Activated T-helper 2 cell treated with anti-CD3 and anti-CD28 coated beads, Interferon-gamma antibody, Interleukin-2, Interleukin-4, amounts not matched to agents 10 μg/mL and 5 μg/mL and 100 μg/mL, durations not matched to agents 14 hours and 24 hours and 36 hours (primary cell): Measurements from ENCODE around the gene FAM83G. TPM values are rescaled to one million over a fixed set of nuclear protein-coding genes. Genes with fewer than 3 reads are reported as not detected.

Experiments used
- DNase-seq: peaks from one replicate; pipeline ENCODE4 v3.0.0; 2021; ENCODE audit warnings: low spot score
- H3K27ac Mint-ChIP-seq: one replicate; pipeline ENCODE4 v1.8.0; 2021; ENCODE audit warnings: mixed read lengths
- H3K27me3 Mint-ChIP-seq: one replicate; pipeline ENCODE4 v1.8.0; 2021; ENCODE audit warnings: low read depth, mixed read lengths
- H3K36me3 Mint-ChIP-seq: one replicate; pipeline ENCODE4 v1.8.0; 2021; ENCODE audit warnings: low read depth, mixed read lengths
- H3K4me1 Mint-ChIP-seq: one replicate; pipeline ENCODE4 v1.8.0; 2021; ENCODE audit warnings: low read depth, mixed read lengths
- H3K4me3 Mint-ChIP-seq: one replicate; pipeline ENCODE4 v1.8.0; 2021; ENCODE audit warnings: low read depth, mild to moderate bottlenecking, moderate library complexity, mixed read lengths
- H3K9me3 Mint-ChIP-seq: one replicate; pipeline ENCODE4 v1.8.0; 2021; ENCODE audit warnings: mixed read lengths
- intact Hi-C: fragments of 100-400 bp; cut with micrococcal nuclease; formaldehyde crosslinking; loops from one replicate; pipeline ENCODE4 v1.15.1; 2023
- total RNA-seq: library from RNA; stranded (reverse); gene quantifications from 2 replicates; pipeline ENCODE4 v1.2.3, GENCODE V29; 2022

The FAM83G gene
- total RNA-seq, 1 donor from 2014 or later, result 14.0 TPM

DNA sequence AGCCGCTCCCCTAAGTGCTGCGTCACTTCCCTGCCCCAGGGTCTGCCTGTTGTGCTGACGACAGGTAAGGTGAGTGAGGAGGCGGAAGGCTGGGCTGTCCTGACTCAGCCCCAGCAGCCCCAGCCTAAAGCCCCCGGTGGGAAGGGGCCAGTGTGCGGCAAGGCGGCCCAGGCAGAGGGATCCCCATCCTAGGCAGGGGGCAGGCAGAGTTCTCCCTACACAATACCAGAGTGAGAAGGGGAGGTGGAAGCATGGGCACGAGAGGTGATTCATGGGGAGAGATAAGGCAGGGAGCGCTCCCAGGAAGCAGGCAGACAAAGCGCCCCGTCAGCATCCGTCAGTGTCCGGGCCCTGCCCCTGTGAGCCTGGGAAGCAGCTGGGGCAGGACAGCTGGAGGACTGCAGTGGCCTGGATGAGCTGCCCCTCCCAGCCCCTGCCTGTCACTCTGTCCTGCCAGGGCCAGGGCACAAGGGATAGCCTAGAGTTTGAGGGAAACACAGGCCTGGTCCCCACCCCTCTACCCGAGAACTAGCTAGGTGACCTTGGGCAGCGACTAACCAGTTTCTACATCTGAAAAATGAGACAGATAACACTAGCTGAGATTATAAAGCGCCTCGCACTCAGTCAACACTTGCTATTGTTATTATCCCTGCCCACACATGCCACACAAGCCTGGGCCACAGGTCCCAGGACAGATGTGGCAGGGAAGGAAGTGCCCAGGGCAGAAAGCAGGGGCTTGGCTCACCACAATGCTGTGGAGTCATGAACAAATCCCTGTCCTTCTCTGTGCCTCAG is 3.8 kb downstream of the FAM83G start:
- Mint-ChIP-seq H3K27me3 (no peaks in the 10 kb centered on the region), H3K36me3 (peaks cover 33% of the 10 kb centered on the region), H3K27ac (no peak overlapping the region), H3K4me1 (peaks cover 25% of the 10 kb centered on the region), H3K9me3 (peaks cover 3% of the 10 kb centered on the region), H3K4me3 (no peak overlapping the region)
- intact Hi-C loops, result no loop called here
- DNase-seq, result no peak

DNA sequence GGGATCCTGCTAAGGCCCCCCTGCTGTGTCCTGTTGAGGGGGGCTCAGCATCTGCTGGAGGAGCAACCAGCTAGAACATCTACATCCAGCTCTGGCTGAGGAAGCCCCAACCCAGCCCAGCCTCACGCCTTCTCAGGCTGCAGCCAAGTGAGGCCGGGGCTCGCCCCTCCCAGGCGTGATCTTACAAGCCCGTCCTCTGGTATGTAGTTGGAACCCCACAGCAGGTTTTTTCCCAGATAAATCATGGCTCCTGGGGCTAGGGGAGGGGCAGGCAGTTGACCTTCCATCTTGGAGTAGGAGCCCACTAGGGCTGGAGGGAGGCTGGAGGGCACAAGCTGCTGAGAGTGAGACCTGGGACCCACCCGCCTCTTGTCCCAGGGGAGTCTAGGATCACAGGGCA is 4.7 kb downstream of the FAM83G start:
- Mint-ChIP-seq H3K27me3 (no peaks in the 10 kb centered on the region), H3K4me1 (peaks cover 24% of the 10 kb centered on the region), H3K9me3 (peaks cover 10% of the 10 kb centered on the region), H3K36me3 (peaks cover 40% of the 10 kb centered on the region), H3K4me3 (no peak overlapping the region), H3K27ac (no peak overlapping the region)
- no peak for DNase-seq
- intact Hi-C loops, result no loop called here

DNA sequence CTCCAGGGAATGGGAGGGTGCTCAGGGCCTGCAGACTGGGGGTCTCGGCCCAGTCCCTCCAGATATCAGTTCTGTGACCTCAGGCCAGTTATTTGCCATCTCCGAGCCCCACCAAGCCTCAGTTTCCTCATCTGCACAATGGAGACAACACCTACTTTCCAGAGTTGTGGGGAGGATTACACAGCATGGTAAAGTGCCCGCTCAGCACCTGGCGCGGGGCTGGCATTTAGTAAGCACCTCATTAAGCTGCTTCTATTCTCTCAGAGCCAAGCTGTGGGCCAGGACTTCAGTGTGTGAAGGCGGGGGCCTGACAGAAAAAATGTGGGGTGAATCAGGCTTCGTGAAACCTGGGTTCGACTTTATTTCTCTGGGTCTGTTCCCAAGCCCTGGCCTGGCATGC is 5.2 kb downstream of the FAM83G start:
- H3K4me1 Mint-ChIP-seq, result peaks cover 22% of the 10 kb centered on the region
- intact Hi-C loops, result no loop called here
- no peak for DNase-seq

DNA sequence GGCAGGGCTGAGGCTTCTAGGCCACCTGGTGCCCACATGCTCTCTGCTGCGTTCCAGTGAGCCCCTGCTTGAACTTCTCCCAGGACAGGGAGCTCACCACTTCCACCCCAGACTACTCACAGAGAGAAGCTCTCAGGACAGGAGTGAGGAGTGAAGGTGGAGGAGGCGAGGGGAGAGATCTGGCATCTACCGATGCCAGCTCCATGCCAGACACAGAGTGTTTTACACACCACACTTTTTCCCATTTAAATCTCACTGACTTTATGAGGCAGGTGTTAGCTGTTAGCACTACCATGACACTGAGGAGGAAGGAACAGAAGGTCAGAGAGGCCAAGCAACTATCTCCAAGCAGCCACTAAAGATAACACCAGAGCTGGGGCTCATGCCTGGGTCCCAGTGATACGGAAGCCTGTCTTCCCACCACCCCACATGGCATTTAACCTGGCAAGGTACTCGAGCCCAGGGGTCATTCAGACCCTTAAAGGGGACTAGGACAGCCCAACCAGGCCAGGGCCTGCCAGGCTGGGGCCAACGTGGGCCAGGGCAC is 6.8 kb downstream of the FAM83G start:
- Mint-ChIP-seq H3K4me1 (peaks cover 25% of the 10 kb centered on the region), H3K27me3 (no peaks in the 10 kb centered on the region), H3K4me3 (no peak overlapping the region), H3K27ac (no peak overlapping the region), H3K9me3 (peaks cover 12% of the 10 kb centered on the region), H3K36me3 (peaks cover 47% of the 10 kb centered on the region)
- intact Hi-C loops, result no loop called here
- no peak for DNase-seq

More for the DNA sequence above, 5.2 kb downstream of the FAM83G start:
- peaks cover 42% of the 10 kb centered on the region for H3K36me3 Mint-ChIP-seq
- H3K27me3 Mint-ChIP-seq, result no peaks in the 10 kb centered on the region
- H3K27ac Mint-ChIP-seq, result no peak overlapping the region
- H3K4me3 Mint-ChIP-seq, result no peak overlapping the region
- H3K9me3 Mint-ChIP-seq, result peaks cover 12% of the 10 kb centered on the region

DNA sequence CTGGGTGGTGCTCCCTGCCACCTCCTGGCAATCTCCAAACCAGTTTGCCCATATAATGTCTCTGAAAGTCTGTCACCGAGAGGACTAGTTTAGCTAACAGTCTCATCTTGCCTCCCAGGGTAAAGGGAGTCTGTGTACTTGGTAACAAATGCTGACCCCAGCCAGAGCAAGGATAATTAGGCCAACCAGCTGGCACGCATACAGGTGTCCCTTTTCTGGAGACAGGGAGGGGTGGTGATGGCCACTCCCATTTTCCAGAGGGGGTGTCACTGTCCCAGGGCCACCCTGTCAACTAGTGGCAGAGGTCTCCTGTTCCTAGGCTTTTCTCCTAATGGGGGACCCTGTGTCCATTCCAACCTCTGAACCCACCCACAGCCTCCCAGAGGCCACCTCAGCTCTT is 8.1 kb downstream of the FAM83G start:
- intact Hi-C loops, result no loop called here
- H3K4me1 Mint-ChIP-seq, result peaks cover 14% of the 10 kb centered on the region
- no peaks in the 10 kb centered on the region for H3K27me3 Mint-ChIP-seq
- no peak overlapping the region for H3K4me3 Mint-ChIP-seq
- peaks cover 12% of the 10 kb centered on the region for H3K9me3 Mint-ChIP-seq
- H3K27ac Mint-ChIP-seq, result no peak overlapping the region
- DNase-seq, result no peak
- H3K36me3 Mint-ChIP-seq, result peaks cover 38% of the 10 kb centered on the region

DNA sequence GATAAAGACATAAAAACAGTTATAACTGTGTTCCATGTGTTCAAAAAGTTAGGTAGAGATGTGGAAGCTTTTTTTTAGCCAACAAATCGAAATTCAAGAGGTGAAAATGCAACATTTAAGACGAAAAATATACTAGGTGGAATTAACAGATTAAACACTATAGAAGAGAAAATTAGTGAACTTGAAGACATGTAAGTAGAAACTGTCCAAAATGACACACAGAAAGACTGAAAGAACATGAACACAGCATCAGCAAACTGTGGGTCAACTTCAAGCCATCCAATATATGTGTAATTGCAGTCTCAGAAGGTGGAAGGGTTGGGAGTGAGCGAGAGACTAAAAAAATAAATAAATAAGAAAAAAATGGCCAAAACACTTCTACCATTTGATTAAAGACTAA is 9.3 kb downstream of the FAM83G start:
- H3K27me3 Mint-ChIP-seq, result no peaks in the 10 kb centered on the region
- DNase-seq, result no peak
- intact Hi-C loops, result no loop called here
- no peak overlapping the region for H3K4me3 Mint-ChIP-seq
- peaks cover 35% of the 10 kb centered on the region for H3K36me3 Mint-ChIP-seq
- H3K27ac Mint-ChIP-seq, result no peak overlapping the region
- H3K4me1 Mint-ChIP-seq, result peaks cover 9% of the 10 kb centered on the region
- peaks cover 12% of the 10 kb centered on the region for H3K9me3 Mint-ChIP-seq

DNA sequence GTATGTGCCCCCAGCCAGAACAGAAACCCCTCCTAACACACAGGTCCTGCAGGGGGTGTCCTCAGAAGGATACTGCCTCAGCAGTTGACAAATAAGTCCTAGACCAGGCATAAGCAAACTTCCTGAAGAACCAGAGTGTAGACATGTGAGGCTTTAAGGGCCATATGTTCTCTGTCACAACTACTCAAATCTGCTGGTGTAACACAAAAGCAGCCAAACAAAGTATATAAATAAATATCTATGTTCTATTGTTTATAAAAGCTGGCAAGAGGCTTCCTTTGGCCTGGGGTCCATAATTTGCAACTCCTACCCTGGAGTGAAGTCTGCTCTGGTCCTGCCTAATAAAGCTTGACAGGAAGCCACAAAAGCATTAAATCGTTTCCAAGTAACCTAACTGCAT is 9.9 kb downstream of the FAM83G start:
- Mint-ChIP-seq H3K36me3 (peaks cover 35% of the 10 kb centered on the region), H3K9me3 (peaks cover 12% of the 10 kb centered on the region), H3K4me3 (no peak overlapping the region), H3K27me3 (no peaks in the 10 kb centered on the region), H3K27ac (no peak overlapping the region), H3K4me1 (peaks cover 9% of the 10 kb centered on the region)
- DNase-seq, result no peak
- intact Hi-C loops, result no loop called here

DNA sequence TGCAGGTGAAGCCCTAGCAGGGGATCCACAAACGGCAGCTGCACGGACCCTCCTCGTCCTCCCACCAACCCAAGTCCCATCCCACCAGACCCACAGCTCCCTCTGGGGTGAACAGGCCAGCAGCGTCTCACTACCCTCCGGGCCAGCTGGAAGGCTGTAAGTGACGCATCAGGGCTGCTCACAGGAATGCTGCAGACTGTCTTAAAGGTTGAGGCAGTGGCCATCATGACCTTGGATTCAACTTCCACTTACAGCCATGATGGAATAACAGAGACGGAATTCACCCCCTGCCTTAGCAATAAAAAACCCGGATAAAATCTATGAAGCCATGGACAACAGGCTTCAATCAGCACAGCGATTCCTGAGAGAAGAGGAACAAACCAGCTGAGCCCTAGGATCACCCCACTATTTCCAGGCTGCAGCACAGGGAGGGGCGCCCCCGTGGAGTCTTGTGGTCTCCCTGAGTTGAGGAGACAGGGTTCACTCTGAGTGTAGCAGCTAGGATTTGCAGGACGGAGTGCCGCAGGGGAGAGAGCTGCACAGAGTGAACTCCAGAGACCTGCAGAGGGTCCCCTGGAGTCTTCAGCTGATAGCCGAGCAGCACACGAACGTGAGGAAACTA is 10.5 kb downstream of the FAM83G start:
- DNase-seq, result no peak
- Mint-ChIP-seq H3K27me3 (no peaks in the 10 kb centered on the region), H3K9me3 (peaks cover 12% of the 10 kb centered on the region), H3K4me1 (peaks cover 9% of the 10 kb centered on the region), H3K4me3 (no peak overlapping the region), H3K27ac (no peak overlapping the region), H3K36me3 (peaks cover 35% of the 10 kb centered on the region)
- intact Hi-C loops, result no loop called here

DNA sequence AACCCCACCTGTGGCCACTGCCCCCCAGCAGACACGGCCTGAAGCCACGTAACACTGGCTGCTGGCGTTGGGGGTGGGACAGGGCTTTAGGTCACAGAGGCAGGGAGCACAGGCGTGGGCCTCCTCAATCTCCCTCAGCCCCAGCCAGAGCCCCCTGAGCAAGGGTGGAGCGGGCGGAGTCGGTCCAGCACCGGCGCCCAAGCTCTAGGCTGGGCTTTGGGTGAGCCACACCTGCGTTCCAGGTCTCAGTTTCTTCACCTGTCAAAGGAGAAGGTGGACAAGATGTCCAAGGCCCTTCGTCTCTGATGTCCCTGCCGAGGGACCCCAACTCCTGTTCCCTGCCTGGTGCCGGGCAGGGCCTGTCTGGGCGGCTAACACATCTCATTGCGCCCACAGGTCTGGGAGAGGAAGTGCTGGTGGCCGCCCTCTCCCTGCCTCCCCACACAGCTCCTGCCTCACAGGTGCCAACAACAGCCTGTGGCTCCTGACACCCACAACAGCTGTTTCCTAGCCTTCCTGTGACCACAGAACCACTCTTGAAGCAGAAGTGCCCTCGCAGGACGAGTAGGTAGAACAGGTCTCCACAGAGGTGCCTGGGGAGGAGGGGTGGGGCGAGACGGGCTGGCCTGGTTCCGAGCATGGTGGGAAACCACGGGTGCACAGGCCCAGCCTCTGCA is 12.0 kb downstream of the FAM83G start:
- DNase-seq, result no peak
- intact Hi-C loops, result no loop called here
- Mint-ChIP-seq H3K27me3 (no peaks in the 10 kb centered on the region), H3K27ac (no peak overlapping the region), H3K36me3 (peaks cover 36% of the 10 kb centered on the region), H3K4me3 (no peak overlapping the region), H3K9me3 (peaks cover 12% of the 10 kb centered on the region), H3K4me1 (peaks cover 9% of the 10 kb centered on the region)

DNA sequence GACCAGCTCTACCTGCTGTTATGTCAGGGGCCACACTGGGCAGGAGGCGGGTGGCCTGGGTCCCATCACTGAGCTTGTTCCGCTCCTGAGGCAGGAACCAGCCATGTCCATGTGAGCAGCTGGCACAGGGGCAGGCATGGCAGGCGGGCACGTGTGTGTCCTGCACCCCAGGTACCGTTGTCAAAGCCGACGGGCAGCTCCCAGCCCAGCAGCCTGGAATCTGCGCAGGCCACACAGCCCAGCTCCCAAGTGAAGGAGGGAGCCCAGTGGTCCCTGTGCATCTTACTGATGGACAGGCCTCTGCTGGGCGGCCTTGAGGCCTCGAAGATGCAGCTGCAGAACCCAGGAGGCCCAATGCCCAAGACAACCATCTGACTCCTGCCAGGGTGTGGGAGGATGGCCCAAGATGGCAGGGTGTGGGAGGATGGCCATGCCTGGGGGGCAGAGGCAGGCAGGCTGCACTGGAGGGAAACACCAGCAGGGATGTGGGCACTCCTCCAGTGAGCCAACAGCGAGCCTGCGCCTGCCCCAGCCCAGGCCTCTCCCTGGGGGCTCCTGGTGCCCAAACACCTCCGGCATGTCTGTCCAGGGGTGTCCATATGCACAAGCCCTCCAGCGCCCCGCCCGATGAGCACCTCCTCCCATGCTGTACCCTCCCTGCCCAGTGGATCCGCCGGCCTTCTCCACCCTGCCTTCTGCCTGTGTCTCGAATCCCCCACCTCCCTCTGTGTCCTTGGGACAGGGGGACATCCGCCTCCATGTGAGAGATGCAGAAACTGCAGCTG is 12.8 kb downstream of the FAM83G start:
- Mint-ChIP-seq H3K27ac (no peak overlapping the region), H3K9me3 (peaks cover 12% of the 10 kb centered on the region), H3K27me3 (no peaks in the 10 kb centered on the region), H3K36me3 (peaks cover 32% of the 10 kb centered on the region), H3K4me1 (peaks cover 12% of the 10 kb centered on the region), H3K4me3 (no peak overlapping the region)
- intact Hi-C loops, result no loop called here
- DNase-seq, result no peak

DNA sequence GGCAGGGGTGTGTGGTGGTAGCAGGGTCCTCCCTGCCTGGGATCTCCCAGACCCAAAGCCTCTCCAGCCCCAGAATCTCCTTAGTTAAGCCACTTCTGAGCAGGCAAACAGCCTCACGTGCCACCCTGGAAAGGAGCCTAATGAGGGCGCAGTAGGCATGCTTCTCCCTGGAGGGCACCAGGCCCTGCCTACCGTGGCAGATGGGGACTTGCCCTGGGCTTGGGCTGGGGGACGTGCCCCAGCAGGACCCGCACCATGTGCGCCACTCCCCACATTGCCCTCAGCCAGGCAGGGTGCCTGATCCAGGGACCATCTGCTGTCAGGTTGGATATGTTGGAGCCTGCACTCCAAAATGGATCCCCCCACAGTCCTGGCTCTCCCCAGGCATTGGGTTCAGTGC is 14.2 kb downstream of the FAM83G start:
- no peak for DNase-seq
- Mint-ChIP-seq H3K27me3 (no peaks in the 10 kb centered on the region), H3K9me3 (peaks cover 7% of the 10 kb centered on the region), H3K4me3 (no peak overlapping the region), H3K4me1 (peaks cover 12% of the 10 kb centered on the region), H3K36me3 (peaks cover 20% of the 10 kb centered on the region), H3K27ac (no peak overlapping the region)
- intact Hi-C loops, result no loop called here

DNA sequence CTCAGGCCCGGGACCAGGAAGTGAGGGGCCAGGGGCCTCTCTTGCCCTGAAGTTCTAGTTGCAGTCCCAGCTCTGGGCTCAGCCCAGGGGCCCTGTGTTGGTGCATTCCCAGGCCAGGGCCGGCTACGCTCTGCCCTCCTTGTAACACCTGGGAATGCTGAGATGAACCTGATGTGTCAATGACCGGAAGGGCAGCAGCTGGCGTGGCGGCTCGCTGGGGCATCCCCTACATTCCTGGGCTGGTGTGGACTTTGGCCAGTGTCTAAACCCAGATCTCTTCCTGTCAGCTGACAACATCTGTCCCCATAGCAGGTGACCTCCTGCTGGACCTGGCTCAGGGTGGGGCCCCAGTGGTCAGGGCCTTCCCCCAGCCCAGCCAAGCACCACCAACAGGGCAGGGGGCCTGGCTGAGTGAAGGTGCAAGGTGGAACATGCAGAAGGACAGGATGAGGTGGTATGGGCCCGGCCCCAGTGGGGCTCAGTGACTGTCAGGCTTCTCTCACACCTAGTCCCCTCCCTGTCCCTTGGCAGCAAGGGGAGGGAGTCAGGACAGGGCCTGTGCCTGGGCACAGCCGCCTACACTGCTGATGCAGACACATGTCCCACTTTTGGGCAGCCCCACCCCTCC is 15.9 kb downstream of the FAM83G start:
- H3K9me3 Mint-ChIP-seq, result no peaks in the 10 kb centered on the region
- peaks cover 6% of the 10 kb centered on the region for H3K36me3 Mint-ChIP-seq
- no peaks in the 10 kb centered on the region for H3K27me3 Mint-ChIP-seq
- H3K4me3 Mint-ChIP-seq, result no peak overlapping the region
- intact Hi-C loops, result no loop called here
- peaks cover 10% of the 10 kb centered on the region for H3K4me1 Mint-ChIP-seq
- H3K27ac Mint-ChIP-seq, result no peak overlapping the region
- DNase-seq, result no peak
